ENCODE measurements around the gene ZNF236. TPM values are rescaled to one million over a fixed set of nuclear protein-coding genes. Genes with fewer than 3 reads are reported as not detected.

The ZNF236 gene
- total RNA-seq, 1 experiment from 2014 or later, result 24.8 TPM

- CTCF ChIA-PET, result interaction anchor here (0.7 kb wide), 1 partner anchor 354 kb away, joined by 5 read pairs; no protein-coding TSS in a partner anchor
- peaks cover 22% of the 10 kb centered on the region for H3K27me3 ChIP-seq (replicated peaks; ENCODE audit: insufficient read depth, low read depth, low read length, poor library complexity)
- POLR2A ChIA-PET (ENCODE audit: low non-redundant PET), result no interaction called here
- no peaks in the 10 kb centered on the region for H3K4me1 ChIP-seq (ENCODE audit: insufficient read depth, low read length, poor library complexity, severe bottlenecking)
- H3K9me3 ChIP-seq (ENCODE audit: low read depth, low read length, poor library complexity, severe bottlenecking), result no peaks in the 10 kb centered on the region
- H3K36me3 ChIP-seq (ENCODE audit: insufficient read depth, low read length, poor library complexity, severe bottlenecking), result no peaks in the 10 kb centered on the region
- DNase-seq (ENCODE audit: low spot score), result no peak
- BruUV-seq (replicated peaks), result no TSS peak
- TF ChIP-seq EZH2 (IDR thresholded peaks at IDR 0.05; ENCODE audit: borderline replicate concordance, low read depth, low read length, poor library complexity, severe bottlenecking) (no peak), CTCF (conservative IDR thresholded peaks at IDR 0.05; ENCODE audit: low read depth, low read length) (no peak)
- intact Hi-C loops (cut with micrococcal nuclease; ENCODE audit: unreplicated experiment), result no loop called here
- no peak overlapping the region for H3K27ac ChIP-seq (ENCODE audit: low read depth, low read length, poor library complexity, severe bottlenecking)
- no peak overlapping the region for H3K4me3 ChIP-seq (ENCODE audit: low read depth, low read length, poor library complexity, severe bottlenecking)
Observed at GRCh38 chr18:76996429-76996828, 174.1 kb downstream of the ZNF236 start.

GRCh38 chr18:76997951-76998808 lies 175.8 kb downstream of the ZNF236 start:
- Histone ChIP-seq H3K27me3 (replicated peaks; ENCODE audit: insufficient read depth, low read depth, low read length, poor library complexity) (peaks cover 29% of the 10 kb centered on the region), H3K4me1 (ENCODE audit: insufficient read depth, low read length, poor library complexity, severe bottlenecking) (no peaks in the 10 kb centered on the region), H3K9me3 (ENCODE audit: low read depth, low read length, poor library complexity, severe bottlenecking) (no peaks in the 10 kb centered on the region), H3K27ac (ENCODE audit: low read depth, low read length, poor library complexity, severe bottlenecking) (no peak overlapping the region), H3K36me3 (ENCODE audit: insufficient read depth, low read length, poor library complexity, severe bottlenecking) (no peaks in the 10 kb centered on the region), H3K4me3 (ENCODE audit: low read depth, low read length, poor library complexity, severe bottlenecking) (no peak overlapping the region)
- DNase-seq (ENCODE audit: low spot score), result no peak
- ChIA-PET POLR2A (ENCODE audit: low non-redundant PET) (no interaction called here), CTCF (no interaction called here)
- intact Hi-C loops (cut with micrococcal nuclease; ENCODE audit: unreplicated experiment), result no loop called here
- TF ChIP-seq CTCF (conservative IDR thresholded peaks at IDR 0.05; ENCODE audit: low read depth, low read length) (no peak), EZH2 (IDR thresholded peaks at IDR 0.05; ENCODE audit: borderline replicate concordance, low read depth, low read length, poor library complexity, severe bottlenecking) (no peak)
- BruUV-seq (replicated peaks), result no TSS peak

GRCh38 chr18:76999077-76999476 lies 176.7 kb downstream of the ZNF236 start:
- Histone ChIP-seq H3K27me3 (replicated peaks; ENCODE audit: insufficient read depth, low read depth, low read length, poor library complexity) (peaks cover 38% of the 10 kb centered on the region), H3K9me3 (ENCODE audit: low read depth, low read length, poor library complexity, severe bottlenecking) (no peaks in the 10 kb centered on the region), H3K36me3 (ENCODE audit: insufficient read depth, low read length, poor library complexity, severe bottlenecking) (no peaks in the 10 kb centered on the region), H3K4me3 (ENCODE audit: low read depth, low read length, poor library complexity, severe bottlenecking) (no peak overlapping the region), H3K27ac (ENCODE audit: low read depth, low read length, poor library complexity, severe bottlenecking) (no peak overlapping the region), H3K4me1 (ENCODE audit: insufficient read depth, low read length, poor library complexity, severe bottlenecking) (no peaks in the 10 kb centered on the region)
- TF ChIP-seq EZH2 (IDR thresholded peaks at IDR 0.05; ENCODE audit: borderline replicate concordance, low read depth, low read length, poor library complexity, severe bottlenecking), result no peak
- no peak for TF ChIP-seq CTCF (conservative IDR thresholded peaks at IDR 0.05; ENCODE audit: low read depth, low read length)
- no TSS peak for BruUV-seq (replicated peaks)
- CTCF ChIA-PET, result no interaction called here
- POLR2A ChIA-PET (ENCODE audit: low non-redundant PET), result no interaction called here
- no peak for DNase-seq (ENCODE audit: low spot score)
- intact Hi-C loops (cut with micrococcal nuclease; ENCODE audit: unreplicated experiment), result no loop called here

All from A673 (cell line).